Neutrophil (primary cell): Measurements from ENCODE around the gene DNAJC24.

ENCODE experiments used
- H3K27ac ChIP-seq: fragments of 200-600 bp; sonication (generic); 2 replicates; pipeline ENCODE4 v1.5.1; 2016; ENCODE audit warnings: mild to moderate bottlenecking, moderate library complexity
- H3K27me3 ChIP-seq: fragments of 200-600 bp; sonication (generic); 2 replicates; pipeline ENCODE4 v1.6.0; 2016; ENCODE audit warnings: mild to moderate bottlenecking
- H3K36me3 ChIP-seq: fragments of 200-600 bp; sonication (generic); 2 replicates; pipeline ENCODE4 v1.5.1; 2017
- H3K4me1 ChIP-seq, 2 experiments: fragments of 200-600 bp in 1 of 2; sonication (generic) in 1 of 2; 1 replicate in 1 of 2; 2 replicates in 1 of 2; pipeline versions ENCODE4 v1.5.1 to v1.6.1; 2013 to 2016; ENCODE audit warnings: low read depth in 1 of 2, low read length in 1 of 2, mild to moderate bottlenecking in 1 of 2, moderate library complexity in 1 of 2; ENCODE audit not compliant: control insufficient read depth in 1 of 2, insufficient read depth in 1 of 2
- H3K4me3 ChIP-seq, 2 experiments: fragments of 200-600 bp in 1 of 2; sonication (generic) in 1 of 2; 1 replicate in 1 of 2; 2 replicates in 1 of 2; pipeline ENCODE4 v1.5.1; 2013 to 2016; ENCODE audit warnings: low read depth in 1 of 2, low read length in 1 of 2, mild to moderate bottlenecking in 1 of 2, moderate library complexity in 1 of 2
- H3K9me3 ChIP-seq: fragments of 200-600 bp; sonication (generic); 2 replicates; pipeline ENCODE4 v1.5.1; 2016
- TF ChIP-seq, protein P1 (sequence below): fragments of 200-600 bp; sonication (generic); IDR thresholded peaks from 2 replicates; pipeline ENCODE4 v1.5.1; 2016; ENCODE audit warnings: antibody characterized with exemption

Gene DNAJC24

DNA sequence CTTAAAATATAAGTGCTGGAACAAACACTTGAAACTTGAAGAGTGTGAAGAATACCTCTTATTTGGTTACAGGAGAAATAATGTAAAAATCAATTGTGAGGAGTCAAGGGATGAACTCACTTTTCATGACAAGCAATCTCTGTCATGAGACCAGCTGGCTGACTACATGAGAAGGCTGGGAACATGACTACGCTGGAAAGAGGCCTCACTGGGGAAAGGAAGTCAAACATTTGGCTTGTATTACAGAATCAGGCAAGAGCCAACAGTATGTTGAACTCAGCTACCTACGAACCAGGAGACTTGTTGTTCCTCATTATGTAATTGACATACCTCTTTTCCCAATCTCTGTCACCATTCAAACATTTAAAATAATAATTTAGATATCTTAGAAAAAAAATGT lies 14.5 kb upstream of the DNAJC24 start:
- no peak overlapping the region for H3K27ac ChIP-seq
- no peaks in the 10 kb centered on the region for H3K9me3 ChIP-seq
- H3K4me1 ChIP-seq = peaks cover 0 to 4% of the 10 kb centered on the region in 2 experiments
- no peak overlapping the region for H3K4me3 ChIP-seq
- TF ChIP-seq, protein P1, sequence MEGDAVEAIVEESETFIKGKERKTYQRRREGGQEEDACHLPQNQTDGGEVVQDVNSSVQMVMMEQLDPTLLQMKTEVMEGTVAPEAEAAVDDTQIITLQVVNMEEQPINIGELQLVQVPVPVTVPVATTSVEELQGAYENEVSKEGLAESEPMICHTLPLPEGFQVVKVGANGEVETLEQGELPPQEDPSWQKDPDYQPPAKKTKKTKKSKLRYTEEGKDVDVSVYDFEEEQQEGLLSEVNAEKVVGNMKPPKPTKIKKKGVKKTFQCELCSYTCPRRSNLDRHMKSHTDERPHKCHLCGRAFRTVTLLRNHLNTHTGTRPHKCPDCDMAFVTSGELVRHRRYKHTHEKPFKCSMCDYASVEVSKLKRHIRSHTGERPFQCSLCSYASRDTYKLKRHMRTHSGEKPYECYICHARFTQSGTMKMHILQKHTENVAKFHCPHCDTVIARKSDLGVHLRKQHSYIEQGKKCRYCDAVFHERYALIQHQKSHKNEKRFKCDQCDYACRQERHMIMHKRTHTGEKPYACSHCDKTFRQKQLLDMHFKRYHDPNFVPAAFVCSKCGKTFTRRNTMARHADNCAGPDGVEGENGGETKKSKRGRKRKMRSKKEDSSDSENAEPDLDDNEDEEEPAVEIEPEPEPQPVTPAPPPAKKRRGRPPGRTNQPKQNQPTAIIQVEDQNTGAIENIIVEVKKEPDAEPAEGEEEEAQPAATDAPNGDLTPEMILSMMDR = no peak
- peaks cover 20% of the 10 kb centered on the region for H3K27me3 ChIP-seq
- no peaks in the 10 kb centered on the region for H3K36me3 ChIP-seq

GRCh38 chr11:31355817-31356216 lies 13.8 kb upstream of the DNAJC24 start:
- Histone ChIP-seq H3K36me3 (no peaks in the 10 kb centered on the region), H3K27me3 (peaks cover 25% of the 10 kb centered on the region), H3K9me3 (no peaks in the 10 kb centered on the region), H3K27ac (no peak overlapping the region), H3K4me3 (no peak overlapping the region), H3K4me1 (peaks cover 0 to 4% of the 10 kb centered on the region in 2 experiments)
- TF ChIP-seq, protein P1 = no peak

DNA sequence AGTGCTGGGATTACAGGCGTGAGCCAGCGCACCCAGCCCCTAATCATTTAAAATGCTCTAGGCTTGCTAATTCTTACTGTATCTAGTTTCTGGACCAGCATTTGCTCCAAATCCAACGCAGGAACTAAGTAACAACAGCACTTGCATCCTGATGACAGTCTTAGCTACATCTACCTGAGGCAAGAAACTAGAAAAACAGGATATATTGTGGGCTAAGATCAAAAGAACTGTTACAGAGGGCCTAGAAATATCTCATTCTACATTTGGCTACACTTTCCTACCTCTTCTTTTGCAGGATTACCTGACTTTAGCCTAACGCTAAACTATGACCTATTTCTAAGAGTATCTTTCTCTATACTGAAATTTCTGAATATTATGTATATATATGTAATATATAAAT lies 7.9 kb upstream of the DNAJC24 start:
- no peaks in the 10 kb centered on the region for H3K9me3 ChIP-seq
- no peaks in the 10 kb centered on the region for H3K4me1 ChIP-seq
- TF ChIP-seq, protein P1 = no peak
- H3K36me3 ChIP-seq = no peaks in the 10 kb centered on the region
- H3K4me3 ChIP-seq = no peak overlapping the region
- H3K27ac ChIP-seq = no peak overlapping the region
- peaks cover 67% of the 10 kb centered on the region for H3K27me3 ChIP-seq

GRCh38 chr11:31366795-31367194 lies 2.9 kb upstream of the DNAJC24 start:
- TF ChIP-seq, protein P1 = no peak
- no peak overlapping the region for H3K27ac ChIP-seq
- H3K4me1 ChIP-seq = peaks cover 14 to 15% of the 10 kb centered on the region in 2 experiments
- H3K36me3 ChIP-seq = no peaks in the 10 kb centered on the region
- H3K4me3 ChIP-seq = no peak overlapping the region
- H3K9me3 ChIP-seq = no peaks in the 10 kb centered on the region
- H3K27me3 ChIP-seq = peaks cover 79% of the 10 kb centered on the region

DNA sequence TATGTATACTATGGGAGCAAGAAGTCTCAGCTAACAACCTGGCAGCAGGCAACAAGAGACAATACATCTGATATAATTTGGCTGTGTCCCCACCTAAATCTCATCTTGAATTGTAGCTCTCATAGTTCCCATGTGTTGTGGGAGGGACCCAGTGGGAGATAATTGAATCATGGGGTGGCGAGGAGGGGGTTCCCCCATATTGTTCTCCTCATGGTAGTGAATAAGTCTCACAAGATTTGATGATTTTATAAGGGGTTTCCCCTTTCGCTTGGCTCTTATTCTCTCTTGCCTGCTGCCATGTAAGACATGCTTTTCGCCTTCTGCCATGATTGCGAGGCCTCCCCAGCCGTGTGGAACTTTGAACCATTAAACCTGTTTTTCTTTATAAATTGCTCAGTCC lies 6.2 kb downstream of the DNAJC24 start:
- Histone ChIP-seq H3K4me1 (peaks cover 0 to 5% of the 10 kb centered on the region in 2 experiments), H3K9me3 (no peaks in the 10 kb centered on the region), H3K4me3 (no peak overlapping the region), H3K27ac (no peak overlapping the region), H3K27me3 (no peaks in the 10 kb centered on the region), H3K36me3 (no peaks in the 10 kb centered on the region)
- TF ChIP-seq, protein P1 = no peak

- TF ChIP-seq, protein P1 = no peak
- no peaks in the 10 kb centered on the region for H3K9me3 ChIP-seq
- no peak overlapping the region for H3K27ac ChIP-seq
- H3K4me1 ChIP-seq = no peaks in the 10 kb centered on the region
- H3K36me3 ChIP-seq = no peaks in the 10 kb centered on the region
- H3K27me3 ChIP-seq = no peaks in the 10 kb centered on the region
- no peak overlapping the region for H3K4me3 ChIP-seq
Observed at GRCh38 chr11:31383116-31383515, 13.5 kb downstream of the DNAJC24 start.
